ENCODE measurements around the gene S100A10.

Gene S100A10

GRCh38 chr1:152035539-152036266, 42.0 kb upstream of the S100A10 start:
- TF ChIP-seq, protein P1, sequence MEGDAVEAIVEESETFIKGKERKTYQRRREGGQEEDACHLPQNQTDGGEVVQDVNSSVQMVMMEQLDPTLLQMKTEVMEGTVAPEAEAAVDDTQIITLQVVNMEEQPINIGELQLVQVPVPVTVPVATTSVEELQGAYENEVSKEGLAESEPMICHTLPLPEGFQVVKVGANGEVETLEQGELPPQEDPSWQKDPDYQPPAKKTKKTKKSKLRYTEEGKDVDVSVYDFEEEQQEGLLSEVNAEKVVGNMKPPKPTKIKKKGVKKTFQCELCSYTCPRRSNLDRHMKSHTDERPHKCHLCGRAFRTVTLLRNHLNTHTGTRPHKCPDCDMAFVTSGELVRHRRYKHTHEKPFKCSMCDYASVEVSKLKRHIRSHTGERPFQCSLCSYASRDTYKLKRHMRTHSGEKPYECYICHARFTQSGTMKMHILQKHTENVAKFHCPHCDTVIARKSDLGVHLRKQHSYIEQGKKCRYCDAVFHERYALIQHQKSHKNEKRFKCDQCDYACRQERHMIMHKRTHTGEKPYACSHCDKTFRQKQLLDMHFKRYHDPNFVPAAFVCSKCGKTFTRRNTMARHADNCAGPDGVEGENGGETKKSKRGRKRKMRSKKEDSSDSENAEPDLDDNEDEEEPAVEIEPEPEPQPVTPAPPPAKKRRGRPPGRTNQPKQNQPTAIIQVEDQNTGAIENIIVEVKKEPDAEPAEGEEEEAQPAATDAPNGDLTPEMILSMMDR (conservative IDR thresholded peaks at IDR 0.05; ENCODE audit: low read length) = no peak; the same call in 1 of the 2 replicates
- peak; percentile 31 for DNase-seq (ENCODE audit: low read depth)
- H3K4me3 ChIP-seq (ENCODE audit: low read length) = peak overlapping the region; percentile 97

- TF ChIP-seq, protein P1 (conservative IDR thresholded peaks at IDR 0.05; ENCODE audit: low read length) = peak; percentile 76
- peak; percentile 76 for DNase-seq (ENCODE audit: low read depth)
- peak overlapping the region; percentile 97 for H3K4me3 ChIP-seq (ENCODE audit: low read length)
These were observed 41.2 kb upstream of the S100A10 start for GRCh38 chr1:152034654-152035538.

DNA sequence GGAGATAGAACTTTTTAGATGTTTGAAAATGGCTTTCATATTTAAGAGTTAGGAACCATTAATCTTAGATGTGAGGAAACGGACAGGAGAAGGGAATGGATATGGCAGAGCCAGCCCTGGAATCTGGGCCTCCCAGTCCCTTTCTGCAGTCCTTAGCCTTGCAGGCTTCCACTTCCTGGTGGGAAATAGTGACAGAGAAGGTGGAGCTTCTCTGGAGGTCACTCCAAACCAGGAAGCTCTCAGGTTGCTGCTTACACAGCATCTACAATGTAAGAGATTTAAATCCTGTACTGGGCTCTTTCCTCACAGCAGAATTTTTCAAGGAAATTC, 40.6 kb upstream of the S100A10 start:
- peak overlapping the region; percentile 97 for H3K4me3 ChIP-seq (ENCODE audit: low read length)
- TF ChIP-seq, protein P1 (conservative IDR thresholded peaks at IDR 0.05; ENCODE audit: low read length) = no peak
- no peak for DNase-seq (ENCODE audit: low read depth)

DNA sequence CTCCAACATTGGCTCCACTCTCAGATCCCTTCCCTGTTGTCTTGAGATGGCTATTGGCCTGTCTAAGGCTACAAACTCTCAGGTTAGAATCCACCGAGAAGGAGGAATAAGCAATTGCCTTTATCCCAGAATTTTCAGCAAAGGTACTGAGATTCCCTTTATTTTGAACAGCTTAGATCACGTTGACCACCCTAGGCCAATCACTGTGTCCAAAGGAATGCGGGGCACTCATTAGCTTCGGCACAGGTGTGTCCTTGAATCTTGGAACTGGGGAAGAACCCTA, 36.2 kb upstream of the S100A10 start:
- no peak for DNase-seq (ENCODE audit: low read depth)
- no peak overlapping the region for H3K4me3 ChIP-seq (ENCODE audit: low read length)
- TF ChIP-seq, protein P1 (conservative IDR thresholded peaks at IDR 0.05; ENCODE audit: low read length) = no peak

DNA sequence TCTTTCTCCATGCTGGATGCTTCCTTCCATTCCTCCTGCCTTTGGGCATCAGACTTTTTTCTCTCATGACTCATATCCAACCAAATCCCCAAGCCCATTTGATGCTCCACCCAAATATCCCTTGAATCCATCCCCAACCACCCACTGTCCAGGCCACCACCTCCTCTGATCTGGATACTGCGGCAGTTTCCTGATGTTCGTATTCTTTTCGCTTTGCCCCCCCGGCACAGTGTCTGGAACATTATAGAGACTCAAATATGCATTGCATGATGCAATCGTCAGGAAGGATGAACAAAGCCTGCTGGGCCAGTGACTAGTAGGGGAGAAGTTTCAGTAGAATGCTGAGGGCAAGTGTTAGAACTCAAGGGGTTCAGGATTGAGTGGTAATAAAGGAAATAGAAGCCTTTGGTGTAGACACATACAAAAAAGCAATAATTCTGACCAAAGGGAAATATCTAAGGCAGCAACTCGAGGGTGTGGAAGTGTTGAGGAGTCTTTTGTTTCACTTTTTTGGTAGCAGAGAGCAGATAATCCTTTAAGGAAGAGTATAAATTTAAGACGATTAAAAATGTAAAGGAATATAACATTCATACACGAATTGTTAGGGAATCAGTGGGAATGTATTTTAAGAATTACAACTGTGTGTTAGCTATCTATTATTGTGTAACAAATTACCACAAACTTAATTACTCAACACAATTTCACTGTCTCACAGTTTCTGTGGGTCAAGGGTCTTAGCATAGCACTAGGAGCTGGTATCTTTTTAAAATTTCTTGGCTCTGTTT, 35.7 kb upstream of the S100A10 start:
- TF ChIP-seq, protein P1 (conservative IDR thresholded peaks at IDR 0.05; ENCODE audit: low read length) = no peak
- DNase-seq (ENCODE audit: low read depth) = peak; percentile 46
- no peak overlapping the region for H3K4me3 ChIP-seq (ENCODE audit: low read length)

DNA sequence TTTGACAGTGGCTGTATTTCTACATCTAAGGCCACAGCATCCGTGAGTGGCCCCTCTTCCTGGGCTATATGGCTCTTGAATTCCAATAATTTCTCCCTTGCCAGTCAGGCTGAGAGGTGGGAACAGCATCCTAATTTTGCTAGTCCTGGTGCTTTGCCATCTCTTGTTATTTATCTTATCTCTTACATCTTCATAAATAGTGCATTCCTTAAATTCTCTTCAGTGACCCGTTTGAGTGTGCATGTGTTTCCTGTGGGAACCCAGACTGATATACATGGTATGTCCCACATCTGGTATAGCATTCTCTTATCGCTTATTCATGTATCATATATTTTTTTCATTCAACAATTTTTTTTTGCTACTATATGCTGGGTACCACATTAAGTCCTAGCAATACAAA, 33.2 kb upstream of the S100A10 start:
- DNase-seq (ENCODE audit: low read depth) = peak; percentile 74

More for the DNA sequence above, 33.2 kb upstream of the S100A10 start:
- TF ChIP-seq, protein P1 (conservative IDR thresholded peaks at IDR 0.05; ENCODE audit: low read length) = no peak
- no peak overlapping the region for H3K4me3 ChIP-seq (ENCODE audit: low read length)
